ENCODE data around the gene MUC20.
A peak's percentile ranks its signal among the peaks of the same experiment; 100 is the strongest.
"Not testable (repeated sequence)": the region's sequence is repeated elsewhere in the genome, so short reads cannot be mapped to it uniquely, and the experiment has no call there.

Gene MUC20

GRCh38 chr3:195758721-195759353, 38.1 kb downstream of the MUC20 start:
- no peak for DNase-seq

GRCh38 chr3:195760345-195761122, 39.8 kb downstream of the MUC20 start:
- no peak for DNase-seq

GRCh38 chr3:195761123-195761566, 40.4 kb downstream of the MUC20 start:
- DNase-seq = no peak

- DNase-seq = peak; percentile 13
Measured at GRCh38 chr3:195761567-195762248, 40.9 kb downstream of the MUC20 start.

GRCh38 chr3:195762249-195762585, 41.4 kb downstream of the MUC20 start:
- DNase-seq = no peak

GRCh38 chr3:195762611-195763010, 41.8 kb downstream of the MUC20 start:
- DNase-seq = no peak

- no peak for DNase-seq
Measured at GRCh38 chr3:195763076-195763830, 42.5 kb downstream of the MUC20 start.

GRCh38 chr3:195763843-195764825, 43.4 kb downstream of the MUC20 start:
- no peak for DNase-seq

GRCh38 chr3:195764961-195765706, 44.4 kb downstream of the MUC20 start:
- DNase-seq = no peak

GRCh38 chr3:195766671-195767070, 45.9 kb downstream of the MUC20 start:
- DNase-seq = no peak

- DNase-seq = no peak
Measured at GRCh38 chr3:195767792-195768191, 47.0 kb downstream of the MUC20 start.

- no peak for DNase-seq
Measured at GRCh38 chr3:195768414-195768813, 47.6 kb downstream of the MUC20 start.

- peak; percentile 36 for DNase-seq
Measured at GRCh38 chr3:195768831-195769303, 48.1 kb downstream of the MUC20 start.

GRCh38 chr3:195769551-195769950, 48.8 kb downstream of the MUC20 start:
- DNase-seq = no peak

GRCh38 chr3:195770081-195770840, 49.5 kb downstream of the MUC20 start:
- DNase-seq = no peak

- not testable (repeated sequence) for DNase-seq
Measured at GRCh38 chr3:195770841-195771645, 50.3 kb downstream of the MUC20 start.

GRCh38 chr3:195771646-195772300, 51.0 kb downstream of the MUC20 start:
- no peak for DNase-seq

GRCh38 chr3:195773956-195774537, 53.3 kb downstream of the MUC20 start:
- no peak for DNase-seq

Measured in NCI-H69 (cell line).